Measurements from ENCODE around the gene PEX5L.
"Not testable (repeated sequence)": the region's sequence is repeated elsewhere in the genome, so short reads cannot be mapped to it uniquely, and the experiment has no call there.

The PEX5L gene

GRCh38 chr3:179796421-179796820 lies 240.3 kb downstream of the PEX5L start:
- no peak for TF ChIP-seq CTCF (IDR thresholded peaks at IDR 0.05; ENCODE audit: extremely low read depth, missing control alignments)
- DNase-seq (ENCODE audit: low spot score) = no peak

DNA sequence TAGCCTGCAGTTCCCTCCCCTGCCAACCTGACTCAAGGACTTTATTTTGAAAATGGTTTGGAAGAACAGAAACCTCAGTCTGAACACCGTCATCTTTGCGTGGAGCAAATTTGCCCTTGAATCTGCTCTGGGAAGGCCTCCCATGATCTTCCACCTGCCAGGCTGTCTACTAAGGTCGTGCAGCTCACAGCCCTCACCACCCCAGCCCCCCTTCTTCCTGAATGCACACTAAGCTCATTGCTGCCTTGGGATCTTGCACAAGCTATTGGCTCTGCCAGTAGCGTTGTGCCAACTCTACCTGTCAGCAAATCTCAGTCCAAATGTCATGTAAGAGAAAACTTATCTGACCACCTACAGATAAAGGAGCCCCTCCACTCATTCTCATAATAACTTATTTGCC lies 242.4 kb downstream of the PEX5L start:
- TF ChIP-seq CTCF (IDR thresholded peaks at IDR 0.05; ENCODE audit: extremely low read depth, missing control alignments) = no peak
- DNase-seq (ENCODE audit: low spot score) = no peak

GRCh38 chr3:179791793-179792192 lies 244.9 kb downstream of the PEX5L start:
- no peak for DNase-seq (ENCODE audit: low spot score)
- no peak for TF ChIP-seq CTCF (IDR thresholded peaks at IDR 0.05; ENCODE audit: extremely low read depth, missing control alignments)

DNA sequence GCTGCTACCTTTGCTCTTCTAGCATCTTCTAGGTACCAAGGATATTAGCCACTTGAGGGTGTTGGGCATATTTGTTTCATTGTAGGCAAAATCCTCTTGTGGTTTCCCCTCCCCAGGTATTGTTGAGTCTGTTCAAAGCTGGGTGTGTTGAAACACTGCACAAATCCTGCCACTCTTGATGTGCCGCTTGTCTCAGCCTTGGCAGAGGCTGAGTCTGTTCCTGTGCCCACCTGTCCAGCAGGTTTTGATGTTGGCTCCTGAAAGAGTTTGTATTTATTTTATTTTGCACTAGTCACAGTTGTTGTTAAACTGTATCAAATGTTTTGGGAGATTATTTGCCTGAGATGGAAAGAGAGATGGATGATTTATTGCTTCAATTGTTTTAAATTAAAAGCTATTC lies 247.7 kb downstream of the PEX5L start:
- TF ChIP-seq CTCF (IDR thresholded peaks at IDR 0.05; ENCODE audit: extremely low read depth, missing control alignments) = no peak
- DNase-seq (ENCODE audit: low spot score) = no peak

DNA sequence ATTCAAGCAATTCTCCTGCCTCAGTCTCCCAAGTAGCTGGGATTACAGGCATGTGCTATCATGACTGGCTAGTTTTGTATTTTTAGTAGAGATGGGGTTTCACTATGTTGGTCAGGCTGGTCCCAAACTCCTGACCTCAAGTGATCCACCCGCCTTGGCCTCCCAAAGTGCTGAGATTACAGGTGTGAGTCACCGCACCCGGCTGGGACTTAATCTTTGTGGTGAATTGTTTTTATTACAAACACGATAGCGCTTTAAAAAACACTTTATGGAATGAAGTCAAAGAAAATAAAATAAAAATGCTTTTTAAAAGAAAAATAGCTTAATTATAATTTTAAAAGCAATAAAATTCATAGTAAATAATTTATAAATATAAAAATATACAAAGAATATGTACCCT lies 253.9 kb downstream of the PEX5L start:
- DNase-seq (ENCODE audit: low spot score) = not testable (repeated sequence)

DNA sequence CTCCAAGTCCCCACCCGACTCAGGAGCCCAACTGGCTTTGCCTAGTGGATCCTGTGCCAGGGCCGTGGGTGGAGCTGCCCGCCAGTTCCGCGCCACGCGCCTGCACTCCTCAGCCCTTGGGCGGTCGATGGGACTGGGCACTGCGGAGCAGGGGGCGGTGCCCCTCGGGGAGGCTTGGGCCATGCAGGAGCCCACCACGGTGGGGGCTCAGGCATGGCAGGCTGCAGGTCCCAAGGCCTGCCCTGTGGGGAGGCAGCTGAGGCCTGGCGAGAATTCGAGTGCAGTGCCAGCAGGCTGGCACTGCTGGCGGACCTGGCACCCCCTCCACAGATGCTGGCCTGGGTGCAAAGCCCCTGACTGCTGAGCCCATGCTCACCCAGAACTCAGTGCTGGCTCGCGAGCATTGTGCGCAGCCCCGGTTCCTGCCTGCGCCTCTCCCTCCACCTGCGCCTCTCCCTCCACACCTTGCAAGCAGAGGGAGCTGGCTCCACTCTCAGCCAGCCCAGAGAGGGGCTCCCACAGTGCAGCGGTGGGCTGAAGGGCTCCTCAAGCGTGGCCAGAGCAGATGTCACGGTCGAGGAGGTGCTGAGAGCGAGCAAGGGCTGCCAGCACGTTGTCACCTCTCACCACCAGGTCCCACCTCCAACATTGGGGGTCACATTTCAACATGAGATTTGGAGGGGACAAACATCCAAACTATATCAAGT lies 261.2 kb downstream of the PEX5L start:
- no peak for TF ChIP-seq CTCF (IDR thresholded peaks at IDR 0.05; ENCODE audit: extremely low read depth, missing control alignments)
- DNase-seq (ENCODE audit: low spot score) = no peak

GRCh38 chr3:179772297-179772696 lies 264.4 kb downstream of the PEX5L start:
- TF ChIP-seq CTCF (IDR thresholded peaks at IDR 0.05; ENCODE audit: extremely low read depth, missing control alignments) = no peak
- no peak for DNase-seq (ENCODE audit: low spot score)

GRCh38 chr3:179771797-179772196 lies 264.9 kb downstream of the PEX5L start:
- TF ChIP-seq CTCF (IDR thresholded peaks at IDR 0.05; ENCODE audit: extremely low read depth, missing control alignments) = no peak
- no peak for DNase-seq (ENCODE audit: low spot score)

Measured in GM20000 (cell line).